Measurements from ENCODE around the gene GTPBP4. TPM values are rescaled to one million over a fixed set of nuclear protein-coding genes. Genes with fewer than 3 reads are reported as not detected.

GTPBP4 gene
- total RNA-seq, 4 donors from 2014 or later: 28.9 to 104 (median 40.0) TPM

DNA sequence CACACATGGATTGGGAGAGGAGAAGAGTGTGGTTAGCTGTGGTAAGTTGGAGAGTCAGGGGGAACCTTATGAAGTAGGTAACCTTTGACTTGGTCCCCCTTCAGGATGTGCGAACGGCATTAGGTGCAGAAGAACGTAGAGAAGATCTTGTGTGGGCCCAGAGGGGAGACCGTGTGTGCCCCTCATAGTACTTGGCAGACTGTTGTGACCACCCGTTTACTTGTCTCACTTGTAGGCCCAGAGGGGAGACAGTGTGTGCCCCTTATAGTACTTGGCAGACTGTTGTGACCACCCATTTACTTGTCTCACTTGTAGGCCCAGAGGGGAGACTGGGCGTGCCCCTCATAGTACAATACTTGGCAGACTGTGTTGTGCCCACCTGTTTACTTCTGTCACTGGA, 2.6 kb downstream of the GTPBP4 start:
- TF ChIP-seq, protein P1, sequence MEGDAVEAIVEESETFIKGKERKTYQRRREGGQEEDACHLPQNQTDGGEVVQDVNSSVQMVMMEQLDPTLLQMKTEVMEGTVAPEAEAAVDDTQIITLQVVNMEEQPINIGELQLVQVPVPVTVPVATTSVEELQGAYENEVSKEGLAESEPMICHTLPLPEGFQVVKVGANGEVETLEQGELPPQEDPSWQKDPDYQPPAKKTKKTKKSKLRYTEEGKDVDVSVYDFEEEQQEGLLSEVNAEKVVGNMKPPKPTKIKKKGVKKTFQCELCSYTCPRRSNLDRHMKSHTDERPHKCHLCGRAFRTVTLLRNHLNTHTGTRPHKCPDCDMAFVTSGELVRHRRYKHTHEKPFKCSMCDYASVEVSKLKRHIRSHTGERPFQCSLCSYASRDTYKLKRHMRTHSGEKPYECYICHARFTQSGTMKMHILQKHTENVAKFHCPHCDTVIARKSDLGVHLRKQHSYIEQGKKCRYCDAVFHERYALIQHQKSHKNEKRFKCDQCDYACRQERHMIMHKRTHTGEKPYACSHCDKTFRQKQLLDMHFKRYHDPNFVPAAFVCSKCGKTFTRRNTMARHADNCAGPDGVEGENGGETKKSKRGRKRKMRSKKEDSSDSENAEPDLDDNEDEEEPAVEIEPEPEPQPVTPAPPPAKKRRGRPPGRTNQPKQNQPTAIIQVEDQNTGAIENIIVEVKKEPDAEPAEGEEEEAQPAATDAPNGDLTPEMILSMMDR (IDR thresholded peaks at IDR 0.05): no peak
- DNase-seq (ENCODE audit: low spot score) (no peak), ATAC-seq (ENCODE audit: low FRiP score) (no peak)

DNA sequence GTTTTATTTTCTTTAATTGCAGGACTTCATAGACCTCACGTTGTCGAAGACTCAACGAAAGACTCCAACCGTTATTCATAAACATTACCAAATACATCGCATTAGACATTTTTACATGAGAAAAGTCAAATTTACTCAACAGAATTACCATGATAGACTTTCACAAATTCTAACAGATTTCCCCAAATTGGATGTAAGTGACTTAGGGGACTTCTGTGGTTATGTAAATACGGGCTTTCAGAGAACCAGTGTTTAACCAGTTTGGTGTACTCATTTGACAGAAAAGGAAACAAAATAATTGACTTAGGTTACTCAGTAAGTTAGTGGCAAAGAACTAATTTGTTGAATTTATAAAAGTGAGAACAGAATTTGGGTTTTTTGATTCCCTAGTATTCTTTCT, 4.2 kb downstream of the GTPBP4 start:
- ATAC-seq (ENCODE audit: low FRiP score) (no peak), DNase-seq (ENCODE audit: low spot score) (no peak)
- TF ChIP-seq, protein P1 (IDR thresholded peaks at IDR 0.05): no peak

DNA sequence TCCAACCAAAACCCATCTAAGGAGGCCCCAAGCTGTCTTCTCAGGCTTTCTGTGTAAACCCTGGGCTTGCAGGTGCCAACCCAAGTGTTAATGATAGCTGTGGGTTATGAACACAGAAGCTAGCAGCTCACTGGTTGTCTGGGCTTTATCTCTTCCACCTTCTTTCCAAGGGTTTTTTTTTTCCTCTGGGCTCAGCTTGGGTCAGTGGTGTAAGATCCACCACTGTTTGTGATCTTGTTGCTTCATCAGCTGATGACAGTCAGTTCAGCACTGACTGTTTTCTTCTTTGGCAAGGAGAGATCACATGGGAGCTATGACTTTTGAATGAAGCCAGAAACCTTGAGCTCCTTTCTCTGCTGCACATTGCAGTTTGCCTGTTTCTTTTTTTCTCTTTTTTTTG, 4.6 kb downstream of the GTPBP4 start:
- ATAC-seq (ENCODE audit: low FRiP score): no peak
- DNase-seq (ENCODE audit: low spot score): no peak

DNA sequence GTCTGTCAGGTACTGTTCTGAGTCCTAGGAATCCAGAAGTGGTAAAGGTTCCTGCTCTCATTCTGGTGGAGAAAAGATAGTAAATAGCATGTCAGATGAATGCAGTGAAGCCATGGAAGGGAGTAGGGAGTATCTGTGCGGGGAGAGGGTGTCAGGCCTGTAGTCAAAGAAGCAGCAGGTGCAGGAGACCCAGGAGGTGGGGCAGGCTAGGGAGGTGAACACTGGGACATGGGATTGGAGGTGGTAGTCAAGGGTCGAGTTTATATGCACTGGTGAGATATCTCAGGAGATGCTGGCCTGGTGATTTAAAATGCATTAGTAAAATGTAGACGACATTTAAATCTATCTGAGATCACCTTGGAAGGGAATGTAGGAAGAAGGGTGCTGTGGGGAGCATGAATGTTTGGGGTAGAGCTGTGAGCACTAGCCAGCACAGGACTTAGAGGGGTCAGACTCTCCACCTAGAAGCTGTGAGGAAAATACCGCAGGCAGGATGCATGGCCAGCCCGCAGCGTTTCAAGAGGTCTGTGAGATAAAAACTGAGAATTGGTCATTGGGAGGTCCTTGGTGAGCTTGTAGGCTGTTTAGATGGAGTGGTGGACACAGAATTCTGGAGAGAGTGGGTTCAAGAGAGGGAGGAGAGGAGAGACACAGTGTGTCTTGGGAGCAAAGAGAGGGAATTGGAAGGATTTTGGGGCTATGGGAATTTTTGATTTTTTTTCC, 6.8 kb downstream of the GTPBP4 start:
- ATAC-seq (ENCODE audit: low FRiP score): no peak
- no peak for DNase-seq (ENCODE audit: low spot score)
- TF ChIP-seq, protein P1 (IDR thresholded peaks at IDR 0.05): no peak

More for the DNA sequence above, 4.6 kb downstream of the GTPBP4 start:
- TF ChIP-seq, protein P1 (IDR thresholded peaks at IDR 0.05): no peak

DNA sequence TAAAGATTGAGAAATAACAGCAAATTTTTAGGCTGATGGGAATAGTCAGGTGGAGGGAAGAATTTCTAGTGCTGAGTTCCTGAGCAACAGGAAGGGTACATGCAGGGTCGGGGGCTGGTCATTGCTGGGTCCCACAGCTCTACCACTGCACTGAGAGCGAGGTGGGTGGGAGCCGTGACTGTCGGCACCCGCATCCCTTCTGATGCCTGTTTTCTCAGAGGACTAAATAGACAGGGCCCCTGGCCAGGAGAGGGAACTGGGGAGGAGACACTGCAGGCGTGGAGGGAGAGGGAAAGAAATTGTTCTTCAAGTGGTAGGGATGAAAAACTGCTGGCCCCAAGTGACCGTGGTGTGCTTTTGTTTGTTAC, 7.3 kb downstream of the GTPBP4 start:
- ATAC-seq (ENCODE audit: low FRiP score) (no peak), DNase-seq (ENCODE audit: low spot score) (no peak)
- TF ChIP-seq, protein P1 (IDR thresholded peaks at IDR 0.05): no peak

GRCh38 chr10:996031-996430, 7.8 kb downstream of the GTPBP4 start:
- DNase-seq (ENCODE audit: low spot score) (no peak), ATAC-seq (ENCODE audit: low FRiP score) (no peak)
- TF ChIP-seq, protein P1 (IDR thresholded peaks at IDR 0.05): no peak
